HG02938 (cell line): Measurements from ENCODE around the gene WWC2.
"Not testable (repeated sequence)": the region's sequence is repeated elsewhere in the genome, so short reads cannot be mapped to it uniquely, and the experiment has no call there.

Experiments
- ATAC-seq: cut with Tn5 transposase; IDR thresholded peaks from one replicate; pipeline ENCODE4 v1.9.1; 2021; ENCODE audit warnings: mild to moderate bottlenecking, moderate library complexity; ENCODE audit not compliant: unreplicated experiment

WWC2 gene

DNA sequence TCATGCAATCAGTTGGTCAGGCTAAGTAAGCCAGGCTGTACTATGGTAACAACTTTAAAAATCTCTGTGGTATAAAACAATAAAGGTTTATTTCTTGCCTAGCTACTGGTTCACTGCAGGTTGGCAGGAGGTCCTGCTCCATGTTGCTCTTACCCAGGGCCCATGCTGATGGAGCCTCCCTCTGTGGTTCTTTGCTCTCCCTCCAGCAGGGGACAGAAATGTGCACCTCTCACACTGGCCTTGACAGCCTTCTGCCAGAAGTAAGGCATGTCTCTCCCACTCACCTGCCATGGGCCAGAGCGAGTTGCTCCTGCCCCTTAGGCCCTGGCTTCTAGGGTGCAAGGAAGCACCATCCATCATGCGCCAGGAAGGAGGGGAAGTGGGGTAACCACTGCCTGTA is 189.9 kb downstream of the WWC2 start:
- no peak for ATAC-seq

DNA sequence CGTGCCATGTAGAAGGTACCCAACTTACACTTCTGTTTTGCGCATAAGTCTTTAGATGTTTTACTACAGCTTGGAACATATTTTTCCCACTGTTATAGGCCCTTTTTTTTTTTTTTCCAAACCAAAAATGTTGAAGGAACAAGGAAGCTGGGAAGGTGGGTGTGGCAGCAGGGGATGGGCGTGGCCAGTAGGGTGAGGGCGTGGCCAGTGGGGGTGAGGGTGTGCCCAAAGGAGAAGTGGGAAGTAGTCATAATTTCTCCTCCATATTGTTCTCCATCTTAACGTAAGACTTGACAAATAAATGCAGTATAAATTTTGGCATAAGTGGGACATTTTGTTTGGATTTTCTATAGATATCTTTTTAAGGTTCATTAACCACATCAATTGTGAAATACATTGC is 190.6 kb downstream of the WWC2 start:
- no peak for ATAC-seq

DNA sequence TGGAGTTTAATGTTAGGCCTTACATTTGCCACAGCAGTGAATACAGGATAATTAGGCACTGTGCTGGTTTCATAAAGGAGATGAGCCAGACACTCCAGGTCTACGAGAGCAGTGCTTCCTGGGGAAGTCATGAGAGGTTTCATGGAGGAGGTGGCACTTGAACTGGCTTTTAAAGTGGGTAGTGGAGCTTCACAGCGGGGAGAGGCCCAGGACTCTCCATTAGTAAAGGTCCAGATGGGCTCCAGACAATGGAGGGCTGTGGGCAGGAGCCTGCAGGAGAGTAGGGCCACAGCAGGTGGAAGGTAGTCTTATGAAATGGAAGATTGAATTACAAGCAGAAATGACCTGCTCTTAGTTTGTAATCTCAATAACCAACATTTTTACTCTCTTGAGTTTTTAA is 192.0 kb downstream of the WWC2 start:
- ATAC-seq: no peak

DNA sequence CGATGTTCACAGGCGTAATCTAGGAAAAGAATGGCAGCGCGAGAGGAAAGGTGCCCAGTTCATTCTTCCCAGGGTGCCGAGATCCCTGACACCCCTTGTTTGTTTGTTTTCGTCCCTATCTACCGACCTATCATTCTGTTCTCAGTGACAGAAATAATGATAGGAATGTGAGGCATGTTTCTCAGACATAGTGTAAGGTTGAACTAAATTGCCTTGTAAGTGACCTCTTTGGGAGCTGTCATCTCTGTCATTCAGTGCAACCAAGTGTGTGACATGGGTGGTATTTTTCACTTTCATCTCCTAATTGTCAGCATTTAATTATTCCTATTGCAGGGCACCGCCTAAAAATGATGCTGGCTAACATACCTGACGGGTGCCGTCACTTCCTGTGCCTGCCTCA is 196.7 kb downstream of the WWC2 start:
- no peak for ATAC-seq

DNA sequence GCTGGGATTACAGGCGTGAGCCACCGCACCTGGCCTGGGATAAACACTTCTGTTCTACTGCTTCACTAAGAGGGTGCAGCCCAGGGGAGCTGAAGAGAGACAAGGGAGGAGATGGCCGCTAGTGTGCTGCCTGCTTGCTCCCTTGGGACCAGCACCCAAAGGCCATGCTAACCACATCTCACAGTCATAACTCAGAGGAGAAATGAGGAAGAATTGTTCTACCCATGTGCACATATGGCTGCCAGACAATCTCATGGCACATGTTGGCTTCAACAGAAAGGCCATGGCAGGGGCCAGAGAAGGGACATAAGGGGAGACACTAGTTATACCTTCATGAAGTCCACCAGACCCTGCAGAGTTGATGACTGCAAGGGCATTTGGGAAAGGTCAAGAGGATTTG is 198.6 kb downstream of the WWC2 start:
- ATAC-seq: peak; percentile 83

DNA sequence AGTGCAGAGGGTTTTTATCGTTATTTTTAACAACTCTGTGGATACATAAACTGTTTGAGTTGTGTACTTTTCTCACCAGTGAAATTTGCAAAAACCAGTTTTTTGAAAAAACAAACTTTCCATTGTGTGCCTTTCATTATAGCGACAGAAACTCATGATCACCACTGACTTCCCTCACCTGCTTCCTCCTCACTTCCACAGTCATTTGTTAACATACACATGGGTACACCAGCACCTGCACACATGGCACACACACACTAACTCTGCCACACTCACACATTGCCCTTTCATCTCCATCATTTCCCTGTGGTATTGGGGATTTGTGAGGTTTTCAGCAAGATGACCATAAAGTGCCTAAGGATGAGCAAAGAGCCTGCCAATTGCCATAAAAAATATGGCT is 200.4 kb downstream of the WWC2 start:
- no peak for ATAC-seq

DNA sequence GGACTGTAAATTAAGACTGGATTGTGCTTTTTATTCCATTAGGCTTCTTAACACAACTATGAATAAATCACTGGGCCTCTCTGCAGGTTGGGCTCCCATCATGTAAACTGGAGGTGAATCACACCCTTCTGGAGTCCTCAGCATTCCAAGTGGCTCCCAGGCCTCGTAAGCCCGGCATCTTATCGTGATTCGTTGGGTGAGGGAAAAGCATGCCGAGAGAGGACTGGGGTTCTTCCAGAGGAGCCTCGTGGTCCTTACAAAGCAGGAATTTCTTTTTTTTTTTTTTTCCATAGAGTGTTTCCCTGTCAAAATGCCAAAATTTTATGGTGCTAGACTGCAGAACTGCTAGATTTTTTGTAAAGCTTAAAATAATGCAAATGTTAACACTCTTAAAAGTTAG is 201.0 kb downstream of the WWC2 start:
- no peak for ATAC-seq

DNA sequence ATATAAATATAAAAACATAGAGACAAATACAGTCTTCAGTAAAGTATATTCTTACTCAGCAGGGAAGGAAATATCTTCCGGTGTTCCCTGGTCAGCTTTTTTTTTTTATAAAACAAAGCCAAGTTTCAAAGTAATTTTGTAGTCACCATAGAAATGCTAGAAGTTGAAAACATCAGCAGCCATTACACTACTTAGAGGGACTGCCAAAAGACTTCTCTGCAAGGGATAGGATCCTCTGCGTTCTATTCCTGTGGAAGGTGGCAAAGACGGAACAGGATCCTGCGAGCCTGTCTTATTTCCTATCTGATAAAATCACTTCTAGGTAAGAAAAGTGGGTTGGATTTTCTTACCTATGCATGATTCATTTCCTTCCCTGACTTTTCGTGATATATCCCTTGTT is 201.6 kb downstream of the WWC2 start:
- no peak for ATAC-seq

DNA sequence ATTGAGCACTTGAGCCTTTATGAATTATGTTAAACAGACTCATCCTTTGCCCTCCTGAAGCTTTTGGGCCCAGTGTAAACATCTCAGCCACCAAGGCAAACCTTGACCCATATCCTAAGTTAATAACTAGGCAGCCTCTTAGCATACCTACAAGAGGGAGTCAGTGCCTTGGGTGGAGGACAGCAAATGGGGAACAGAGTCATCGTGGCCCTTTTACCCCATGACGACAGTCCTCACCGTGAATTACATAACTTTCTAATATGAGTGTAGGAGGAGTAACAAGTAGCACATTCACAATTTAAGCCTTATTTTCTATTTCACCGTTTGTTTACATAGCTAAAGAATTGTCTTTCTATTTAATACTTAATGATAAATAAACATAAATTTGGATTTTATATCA is 204.2 kb downstream of the WWC2 start:
- ATAC-seq: no peak

DNA sequence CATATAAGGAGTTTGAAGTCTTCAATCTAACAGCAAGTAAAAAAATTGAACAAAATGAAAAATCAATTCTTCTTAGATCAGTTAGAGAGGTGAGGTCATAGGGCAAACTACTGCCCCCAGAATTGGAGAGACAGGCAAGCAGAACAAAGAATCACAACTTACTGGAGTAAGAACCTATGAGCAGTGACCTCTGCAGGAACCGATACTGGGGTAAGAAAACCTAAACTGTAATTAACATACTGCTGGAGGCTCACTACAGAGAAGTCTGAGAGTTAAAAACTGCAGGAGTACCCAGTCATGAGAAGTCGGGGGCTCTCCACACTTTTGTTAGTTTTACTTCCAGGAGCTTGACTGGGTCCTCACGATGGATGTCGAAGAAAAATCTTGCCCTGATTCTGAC is 205.0 kb downstream of the WWC2 start:
- ATAC-seq: peak; percentile 90

DNA sequence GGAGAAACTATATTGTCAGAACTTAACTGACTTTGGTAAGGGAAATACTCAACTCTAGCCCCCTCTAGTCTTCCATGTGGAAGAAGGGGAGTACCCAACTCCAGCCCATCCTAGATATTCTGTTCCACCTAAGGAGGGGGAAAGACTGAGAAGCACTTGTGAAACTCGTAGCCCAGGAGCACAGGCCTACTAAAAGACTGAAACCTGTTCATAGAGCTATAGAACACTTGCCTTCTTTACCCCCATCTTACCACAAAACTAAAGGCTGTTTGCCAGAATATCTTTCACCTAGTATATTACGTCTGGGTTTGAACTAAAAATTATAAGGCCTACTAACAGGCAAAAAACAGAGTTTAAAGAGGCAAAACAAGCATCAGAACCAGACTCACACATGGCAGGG is 205.5 kb downstream of the WWC2 start:
- ATAC-seq: peak; percentile 15

DNA sequence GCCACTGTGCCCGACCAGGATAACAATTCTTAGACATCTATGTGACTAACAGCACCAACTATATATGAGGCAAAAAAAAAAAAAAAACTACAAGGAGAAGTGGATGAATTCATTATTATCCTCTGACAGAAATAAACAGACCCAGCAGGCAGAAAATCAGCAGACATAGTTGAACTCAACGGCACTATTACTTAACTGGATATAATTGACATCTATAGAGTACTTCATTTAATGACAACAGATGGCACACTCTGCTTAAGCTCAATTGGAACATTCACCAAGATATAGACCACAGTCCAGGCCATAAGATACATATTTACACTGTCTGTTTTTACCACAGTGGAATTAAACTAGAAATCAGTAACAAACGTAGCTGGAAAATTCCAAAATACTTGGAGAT is 207.8 kb downstream of the WWC2 start:
- ATAC-seq: no peak

DNA sequence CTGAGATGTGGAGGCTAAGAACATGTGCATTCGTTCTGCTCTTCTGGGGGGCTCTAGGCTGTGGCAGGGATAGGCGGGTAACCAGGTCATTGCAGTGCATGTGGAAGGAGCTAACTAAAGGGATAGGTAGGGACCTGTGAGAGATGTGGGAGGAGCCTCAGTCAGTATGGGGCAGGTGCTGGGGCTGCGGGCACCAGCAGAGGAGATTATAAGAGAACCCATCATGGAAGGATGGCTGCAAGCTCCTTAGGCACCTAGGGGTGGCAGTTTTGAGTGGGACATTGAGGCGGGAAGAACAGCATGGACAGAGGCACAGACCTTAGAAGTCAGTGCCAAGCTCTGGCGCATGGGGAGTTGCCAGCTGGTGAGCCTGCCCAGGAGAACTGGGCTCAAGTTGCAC is 213.8 kb downstream of the WWC2 start:
- ATAC-seq: no peak

DNA sequence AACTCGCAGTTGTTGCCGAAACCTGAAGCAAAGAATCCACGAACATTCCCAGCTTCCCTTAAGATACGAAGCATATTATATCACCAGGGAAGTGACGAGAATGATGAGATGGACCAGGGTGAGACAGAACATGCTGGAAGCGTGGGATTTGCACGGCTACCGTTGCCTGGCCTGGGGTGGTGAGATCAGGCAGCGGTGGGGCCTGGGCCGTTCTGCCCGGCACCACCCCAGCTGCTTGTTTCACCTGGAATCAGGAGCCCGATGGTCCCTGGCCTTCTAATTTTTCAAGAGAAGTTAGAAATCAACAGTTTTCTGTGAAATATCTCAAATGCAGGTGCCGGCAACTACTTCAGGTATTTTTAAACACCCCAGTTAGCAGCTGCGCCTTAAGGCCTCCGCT is 215.3 kb downstream of the WWC2 start:
- ATAC-seq: no peak

DNA sequence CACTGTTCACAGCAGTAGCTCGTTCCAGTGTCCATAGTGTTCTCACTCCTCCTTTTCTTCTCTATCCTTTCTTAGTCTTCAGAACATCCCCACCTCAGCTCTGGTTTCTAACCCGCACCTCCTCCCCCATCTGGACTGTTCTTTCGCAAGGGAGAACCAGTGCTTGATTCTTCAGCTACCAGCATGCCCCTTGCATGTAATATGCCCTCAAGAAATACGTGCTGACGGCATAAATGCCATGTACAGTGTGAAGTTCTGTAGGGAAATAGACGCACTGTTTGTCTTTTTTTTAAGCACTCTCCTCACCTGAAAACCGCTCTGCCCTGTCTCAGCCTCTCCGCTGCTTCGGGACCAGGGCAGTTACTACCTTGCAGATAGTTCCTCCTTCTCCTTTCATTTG is 215.7 kb downstream of the WWC2 start:
- ATAC-seq: no peak

DNA sequence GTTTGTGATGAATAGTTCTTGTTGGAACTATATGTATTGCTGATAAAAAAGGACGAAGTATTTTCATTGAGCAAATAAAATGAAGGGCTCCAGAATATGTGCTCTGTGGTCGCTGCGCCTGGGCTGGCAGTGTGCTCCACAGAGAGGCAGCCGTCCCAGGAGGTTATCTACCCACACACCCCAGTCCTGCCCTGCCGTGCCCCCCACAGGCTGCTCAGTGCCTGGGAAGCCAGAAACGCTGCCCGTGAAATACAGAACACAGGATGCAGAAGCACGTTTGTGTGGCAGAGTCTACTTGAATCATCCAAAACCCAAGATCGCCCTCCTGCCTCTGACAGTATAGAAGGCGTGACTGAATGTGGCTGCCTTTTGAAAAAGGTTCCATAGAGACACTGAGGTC is 219.6 kb downstream of the WWC2 start:
- ATAC-seq: no peak

DNA sequence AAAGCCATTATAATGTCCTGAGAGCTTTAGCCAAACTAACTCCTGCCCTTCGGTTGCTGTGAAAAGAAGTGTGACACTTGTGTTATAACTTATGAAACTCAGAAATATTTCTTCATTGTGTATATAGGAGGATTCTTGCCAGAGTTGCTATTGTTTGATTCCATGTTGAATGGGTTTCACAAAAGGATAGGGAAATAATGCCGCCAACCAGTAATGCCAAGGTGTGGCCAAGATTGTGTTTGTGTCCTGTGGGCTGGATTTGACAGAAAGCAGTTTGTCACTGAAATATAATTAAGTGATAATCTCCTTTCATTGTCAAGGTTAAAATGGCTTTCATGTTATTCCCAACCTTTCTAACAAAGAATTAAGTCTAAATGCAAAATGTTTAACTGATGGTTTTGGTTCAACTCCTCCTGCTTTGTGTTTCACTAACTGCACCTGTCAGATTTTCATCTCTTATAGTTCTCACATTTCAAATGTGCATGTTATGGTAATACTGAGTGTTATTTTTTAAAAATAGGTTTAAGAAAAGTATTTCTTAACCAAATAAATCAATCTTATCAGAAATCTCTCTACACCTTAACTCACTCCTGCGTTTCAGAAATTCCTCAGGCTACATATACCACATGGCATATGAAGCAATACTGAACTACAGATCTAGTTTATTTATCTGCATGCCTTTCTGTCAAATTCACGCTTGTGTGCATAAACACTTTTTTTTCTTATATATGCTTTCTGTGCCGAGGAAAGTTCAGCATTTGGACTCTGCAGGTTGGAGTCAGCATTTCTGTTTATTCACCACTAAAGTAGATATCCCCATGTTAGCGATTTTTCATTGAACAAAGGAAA is 221.4 kb downstream of the WWC2 start, which contains the start of gene CLDN22:
CLDN22 (minus strand) TSS at position 66 of the 849 bp plus-strand sequence; CDS start at position 8, 58 bp downstream.
- no peak for ATAC-seq

DNA sequence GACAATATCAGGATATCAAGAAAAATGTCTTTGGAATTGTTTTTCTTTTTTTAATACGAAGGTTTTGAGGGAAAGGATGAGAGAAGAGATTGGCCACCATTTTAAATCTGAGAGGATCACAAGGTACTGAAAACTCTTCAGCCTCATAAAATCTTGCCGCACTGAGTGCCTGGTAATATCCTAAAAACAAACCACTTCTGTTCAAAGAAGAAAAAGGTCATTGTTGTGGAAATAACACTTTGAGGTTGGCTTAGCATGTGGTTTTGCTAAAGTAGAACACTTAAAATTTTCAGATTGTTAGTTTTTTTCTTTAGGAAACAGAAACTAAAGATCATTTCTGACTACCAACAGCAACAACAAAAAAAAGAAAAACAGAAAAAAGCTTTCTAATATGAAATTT is 222.0 kb downstream of the WWC2 start:
- peak; percentile 61 for ATAC-seq

DNA sequence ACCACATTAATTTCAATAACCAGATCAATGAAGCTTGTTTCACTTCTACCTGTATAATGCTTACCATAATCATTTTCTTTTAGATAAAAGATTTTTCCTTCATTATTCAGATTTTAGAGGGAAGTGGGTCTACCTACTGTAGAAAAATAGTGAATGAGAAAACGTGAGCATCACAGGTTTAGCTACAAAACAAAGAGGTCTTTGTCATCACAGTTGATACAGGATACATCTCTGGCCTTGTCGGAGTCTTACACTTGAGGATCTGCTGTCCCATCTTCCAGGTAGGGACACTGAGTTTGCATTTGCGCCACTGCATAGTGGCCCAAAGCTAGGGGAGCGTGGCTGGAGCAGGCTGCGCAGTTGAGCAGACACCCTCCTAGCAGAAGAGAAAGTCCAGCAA is 222.5 kb downstream of the WWC2 start:
- ATAC-seq: no peak

DNA sequence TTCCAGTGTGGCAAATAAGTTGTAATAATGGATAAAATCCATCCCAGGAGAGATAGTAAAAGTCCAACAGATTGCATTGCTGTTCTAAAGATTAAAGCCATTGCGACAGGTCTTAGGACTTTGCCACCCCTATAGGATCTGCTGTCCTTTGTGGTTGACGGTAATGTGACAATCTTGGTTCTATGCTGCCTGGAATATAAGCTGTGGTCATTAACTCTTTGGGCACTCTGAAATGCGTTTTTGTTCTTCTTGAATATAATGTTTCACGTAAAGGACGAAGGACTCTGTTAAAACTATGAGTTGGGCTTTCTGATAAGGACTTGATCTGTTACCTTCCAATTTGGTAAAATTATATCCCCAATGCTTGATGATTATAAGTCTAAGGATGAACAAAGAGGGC is 223.3 kb downstream of the WWC2 start, which contains the start of gene CLDN24:
CLDN24 (minus strand) TSS at position 101 of the 400 bp plus-strand sequence; CDS start at position 101, 0 bp downstream.
- ATAC-seq: no peak

DNA sequence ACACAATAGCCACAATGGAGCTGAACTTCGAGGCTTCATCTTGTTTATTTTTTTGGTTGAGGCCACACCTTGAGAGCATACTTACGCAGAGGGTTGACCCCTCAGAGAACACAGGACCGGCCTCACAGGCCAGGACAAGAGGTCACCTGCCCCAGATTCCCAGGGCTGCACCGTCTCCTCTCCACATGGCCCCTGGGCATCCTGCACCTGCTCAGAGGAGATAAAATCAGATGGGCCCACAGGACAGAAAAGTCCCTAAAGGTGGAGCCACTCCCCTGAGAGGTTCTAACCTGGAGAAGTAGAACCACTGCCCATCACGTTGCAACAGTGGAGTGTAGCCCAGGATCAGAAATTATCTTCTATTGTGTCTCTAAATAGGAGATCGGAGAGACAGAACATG is 224.2 kb downstream of the WWC2 start:
- no peak for ATAC-seq

DNA sequence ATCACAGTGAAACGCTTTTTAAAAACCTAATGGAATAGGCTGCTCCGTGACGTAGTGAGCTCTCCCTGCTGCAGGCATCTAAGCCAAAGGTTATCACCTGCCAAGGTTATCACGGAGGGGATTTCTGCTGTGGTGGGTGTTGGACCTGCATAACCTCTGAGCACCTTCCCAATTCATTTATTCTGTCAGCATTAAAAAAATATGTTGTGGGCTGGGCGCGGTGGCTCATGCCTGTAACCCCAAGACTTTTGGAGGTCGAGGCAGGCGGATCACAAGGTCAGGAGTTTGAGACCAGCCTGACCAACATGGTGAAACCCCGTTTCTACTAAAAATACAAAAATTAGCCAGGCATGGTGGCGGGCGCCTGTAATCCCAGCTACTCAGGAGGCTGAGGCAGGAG is 225.0 kb downstream of the WWC2 start:
- ATAC-seq: not testable (repeated sequence)

DNA sequence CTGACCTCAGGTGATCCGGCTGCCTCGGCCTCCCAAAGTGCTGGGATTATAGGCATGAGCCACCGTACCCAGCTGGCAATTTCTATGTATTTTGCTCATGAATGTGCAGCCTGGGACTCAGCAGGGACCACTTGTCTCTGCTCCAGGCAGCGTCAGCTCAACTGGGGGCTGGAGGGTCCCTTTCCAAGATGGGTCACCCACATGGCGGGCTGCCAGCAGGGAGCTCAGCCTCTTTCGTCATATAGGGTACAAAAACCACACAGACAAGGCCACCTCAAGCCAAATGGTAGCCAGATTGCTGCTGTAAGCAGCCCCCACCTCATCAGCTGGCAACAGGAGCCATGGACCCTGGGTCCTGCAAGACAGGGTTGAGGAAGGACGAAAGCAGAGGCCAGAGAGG is 225.6 kb downstream of the WWC2 start:
- no peak for ATAC-seq
